ENCODE results near the gene PPFIA2.
A peak's percentile ranks its signal among the peaks of the same experiment; 100 is the strongest.

The PPFIA2 gene

GRCh38 chr12:81533054-81533453 lies 226.1 kb downstream of the PPFIA2 start:
- no peak for TF ChIP-seq ZFX (IDR thresholded peaks at IDR 0.05; ENCODE audit: borderline replicate concordance)
- no peak for TF ChIP-seq CTCF (IDR thresholded peaks at IDR 0.05)
- no peak overlapping the region for H3K27ac ChIP-seq

DNA sequence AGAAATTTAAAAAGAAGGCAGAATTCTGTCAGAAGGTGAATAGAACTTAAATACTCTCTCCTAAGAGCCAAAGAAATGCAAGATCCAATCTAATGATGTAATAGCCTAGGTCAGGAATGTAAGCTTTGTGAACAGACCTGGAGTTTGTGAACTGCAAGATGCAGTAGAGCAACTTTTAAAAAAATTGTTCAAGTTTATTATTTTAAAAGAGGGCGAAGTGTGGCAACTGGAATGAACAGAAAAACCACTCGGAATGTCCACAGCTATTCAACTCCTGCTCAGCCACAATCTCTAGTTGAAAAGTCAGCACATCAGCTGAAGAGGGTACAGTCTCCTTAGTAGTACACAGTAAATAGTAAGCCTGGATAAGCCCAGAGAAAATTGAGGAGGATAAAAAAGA lies 228.8 kb downstream of the PPFIA2 start:
- no peak for TF ChIP-seq ZFX (IDR thresholded peaks at IDR 0.05; ENCODE audit: borderline replicate concordance)
- TF ChIP-seq CTCF (IDR thresholded peaks at IDR 0.05) = no peak
- no peak overlapping the region for H3K27ac ChIP-seq

DNA sequence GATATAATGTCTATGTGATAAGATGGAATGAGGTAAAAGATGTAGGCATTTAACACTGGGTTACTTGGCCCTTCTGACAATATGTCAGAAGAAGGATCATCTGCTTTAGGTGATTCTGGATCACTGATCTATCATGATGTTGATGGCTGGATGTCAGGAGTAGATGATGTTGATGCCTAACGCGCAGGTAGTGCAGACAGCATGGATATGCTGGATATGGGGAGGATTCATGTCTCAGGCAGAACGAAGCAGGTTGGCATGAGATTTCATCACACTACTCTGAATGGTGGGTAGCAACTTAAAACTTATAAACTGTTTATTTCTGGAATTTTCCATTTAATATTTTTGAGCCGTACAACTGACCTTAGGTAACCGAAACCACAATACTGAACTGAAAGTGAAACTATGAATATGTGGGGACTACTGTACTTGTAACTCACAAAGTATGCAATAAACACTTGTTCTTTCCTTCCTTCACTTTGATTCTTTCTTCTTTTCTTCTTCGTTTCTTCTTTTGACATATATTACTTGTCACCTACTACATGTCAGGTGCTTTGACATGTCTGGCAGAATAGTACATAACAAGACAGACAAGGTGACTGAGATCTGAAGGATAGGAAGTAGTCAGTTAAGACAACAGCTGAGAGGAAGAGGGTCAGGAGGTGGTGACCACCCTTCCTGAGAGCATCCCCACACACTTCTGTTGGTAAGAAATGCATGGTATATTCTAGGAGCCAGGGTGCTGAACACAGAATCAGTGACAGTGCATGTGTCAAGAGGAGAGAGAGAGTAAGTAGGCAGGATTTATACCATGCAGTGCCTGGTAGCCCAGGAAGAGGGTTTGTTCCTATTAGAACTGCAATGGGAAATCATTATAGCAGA lies 238.8 kb downstream of the PPFIA2 start:
- TF ChIP-seq ZFX (IDR thresholded peaks at IDR 0.05; ENCODE audit: borderline replicate concordance) (no peak), CTCF (IDR thresholded peaks at IDR 0.05) (no peak)
- H3K27ac ChIP-seq = peak overlapping the region; percentile 72; the same call in 1 of the 2 replicates

DNA sequence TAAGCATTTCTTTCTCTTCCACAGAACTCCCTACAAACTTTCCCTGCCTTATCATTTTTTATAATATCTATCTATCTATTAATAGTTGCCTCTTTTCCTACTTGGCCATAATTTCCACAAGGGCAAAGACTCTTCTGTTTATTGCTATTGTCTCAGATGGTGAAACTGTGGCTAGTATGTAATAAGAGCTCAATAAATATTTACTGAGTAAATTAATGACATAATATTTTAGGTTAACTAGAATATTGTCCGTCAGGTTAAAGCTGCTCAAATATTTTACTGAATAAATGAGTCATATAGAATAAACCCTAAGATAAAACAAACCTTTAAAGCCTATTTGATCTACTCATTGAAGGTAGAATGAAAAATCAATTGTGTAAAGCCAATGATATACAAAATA lies 240.5 kb downstream of the PPFIA2 start:
- peak overlapping the region; percentile 72 for H3K27ac ChIP-seq
- TF ChIP-seq CTCF (IDR thresholded peaks at IDR 0.05) = no peak
- no peak for TF ChIP-seq ZFX (IDR thresholded peaks at IDR 0.05; ENCODE audit: borderline replicate concordance)

DNA sequence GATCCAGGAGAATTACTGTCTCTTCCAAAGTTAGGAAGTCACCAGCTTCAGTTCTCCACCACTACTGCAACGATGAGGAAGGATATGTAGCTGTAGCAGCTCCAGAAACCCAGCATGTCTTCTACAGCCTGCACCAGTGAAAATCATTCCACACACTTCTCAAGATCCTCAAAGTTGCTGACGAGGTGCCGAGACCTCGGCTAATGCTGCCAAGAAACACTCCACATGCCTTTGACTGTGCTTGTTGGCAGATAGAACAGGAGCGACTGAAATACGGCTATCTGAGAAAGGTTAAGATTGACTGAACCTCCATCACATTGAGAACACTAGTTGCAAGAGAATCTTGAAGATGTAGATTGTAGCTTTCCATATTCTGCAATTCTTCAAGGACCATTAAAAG lies 241.9 kb downstream of the PPFIA2 start:
- peak overlapping the region; percentile 72 for H3K27ac ChIP-seq
- TF ChIP-seq CTCF (IDR thresholded peaks at IDR 0.05) (no peak), ZFX (IDR thresholded peaks at IDR 0.05; ENCODE audit: borderline replicate concordance) (no peak)

GRCh38 chr12:81502912-81503695 lies 256.0 kb downstream of the PPFIA2 start:
- TF ChIP-seq ZFX (IDR thresholded peaks at IDR 0.05; ENCODE audit: borderline replicate concordance) (no peak), CTCF (IDR thresholded peaks at IDR 0.05) (no peak)
- H3K27ac ChIP-seq = no peak overlapping the region

- TF ChIP-seq ZFX (IDR thresholded peaks at IDR 0.05; ENCODE audit: borderline replicate concordance) (no peak), CTCF (IDR thresholded peaks at IDR 0.05) (no peak)
- H3K27ac ChIP-seq = no peak overlapping the region
These were observed 258.4 kb downstream of the PPFIA2 start for GRCh38 chr12:81500788-81501187.
